Activated CD8-positive, alpha-beta T cell treated with anti-CD3 and anti-CD28 coated beads, Interleukin-2, amount 10 ng/mL, durations not matched to agents 7 days and 5 days (primary cell): ENCODE results near the gene NOCT. TPM values are rescaled to one million over a fixed set of nuclear protein-coding genes. Genes with fewer than 3 reads are reported as not detected.
"Not testable (repeated sequence)": the region's sequence is repeated elsewhere in the genome, so short reads cannot be mapped to it uniquely, and the experiment has no call there.

Experiments used
- ATAC-seq: fragments of 150-1000 bp; cut with Tn5 transposase; one replicate; pipeline ENCODE4 v1.10.0; 2021; ENCODE audit warnings: moderate library complexity
- CTCF ChIA-PET: fragments of 350-600 bp; sonication (Branson Sonifier 250); formaldehyde crosslinking; loops from one replicate; lab custom pipeline; 2021; ENCODE audit warnings: antibody characterized with exemption; lab: Charles Lee
- POLR2A ChIA-PET: fragments of 350-600 bp; sonication (Branson Sonifier 250); formaldehyde crosslinking; loops from one replicate; lab custom pipeline; 2021; ENCODE audit warnings: antibody characterized with exemption; lab: Charles Lee
- DNase-seq: peaks from one replicate; pipeline ENCODE4 v3.0.0-alpha.2; 2020
- H3K27ac Mint-ChIP-seq: one replicate; pipeline ENCODE4 v1.8.0; 2021; ENCODE audit warnings: mild to moderate bottlenecking, mixed read lengths
- H3K27me3 Mint-ChIP-seq: one replicate; pipeline ENCODE4 v1.8.0; 2021; ENCODE audit warnings: low read depth, mixed read lengths
- H3K36me3 Mint-ChIP-seq: one replicate; pipeline ENCODE4 v1.8.0; 2021; ENCODE audit warnings: low read depth, mixed read lengths
- H3K4me1 Mint-ChIP-seq: one replicate; pipeline ENCODE4 v1.8.0; 2021; ENCODE audit warnings: low read depth, mixed read lengths
- H3K4me3 Mint-ChIP-seq: one replicate; pipeline ENCODE4 v1.8.0; 2021; ENCODE audit warnings: mild to moderate bottlenecking, mixed read lengths
- H3K9me3 Mint-ChIP-seq: one replicate; pipeline ENCODE4 v1.8.0; 2022; ENCODE audit warnings: mixed read lengths; ENCODE audit not compliant: insufficient read depth
- total RNA-seq, 2 experiments: library from RNA; stranded (reverse); gene quantifications; one replicate each; pipeline ENCODE4 v1.2.3, GENCODE V29; 2021

The NOCT gene
- total RNA-seq, 2 experiments from 2014 or later, result 8.6 to 9.3 TPM

GRCh38 chr4:139054791-139055505 is 39.4 kb downstream of the NOCT start:
- Mint-ChIP-seq H3K9me3 (no peaks in the 10 kb centered on the region), H3K27me3 (no peaks in the 10 kb centered on the region), H3K4me1 (peaks cover 5% of the 10 kb centered on the region), H3K27ac (no peak overlapping the region), H3K4me3 (no peak overlapping the region), H3K36me3 (peaks cover 48% of the 10 kb centered on the region)
- CTCF ChIA-PET, result interaction anchor here (4.4 kb wide), 1 partner anchor 24 kb away, joined by 26 read pairs; no protein-coding TSS in a partner anchor
- POLR2A ChIA-PET, result no interaction called here
- no peak for ATAC-seq
- no peak for DNase-seq

GRCh38 chr4:139059026-139059425 is 43.4 kb downstream of the NOCT start:
- H3K9me3 Mint-ChIP-seq, ATAC-seq, H3K27ac Mint-ChIP-seq, DNase-seq, H3K27me3 Mint-ChIP-seq, POLR2A ChIA-PET, H3K4me1 Mint-ChIP-seq, H3K4me3 Mint-ChIP-seq: not testable (repeated sequence)
- H3K36me3 Mint-ChIP-seq, result peaks cover 63% of the 10 kb centered on the region
- CTCF ChIA-PET, result interaction anchor here (3.5 kb wide), 1 partner anchor 29 kb away, joined by 20 read pairs; no protein-coding TSS in a partner anchor

GRCh38 chr4:139060591-139060990 is 45.0 kb downstream of the NOCT start:
- no peak overlapping the region for H3K4me3 Mint-ChIP-seq
- POLR2A ChIA-PET, result no interaction called here
- no peaks in the 10 kb centered on the region for H3K9me3 Mint-ChIP-seq
- peaks cover 60% of the 10 kb centered on the region for H3K36me3 Mint-ChIP-seq
- DNase-seq (no peak), ATAC-seq (no peak)
- peaks cover 5% of the 10 kb centered on the region for H3K4me1 Mint-ChIP-seq
- CTCF ChIA-PET, result no interaction called here
- peak overlapping the region; percentile 24 for H3K27ac Mint-ChIP-seq
- no peaks in the 10 kb centered on the region for H3K27me3 Mint-ChIP-seq

GRCh38 chr4:139076016-139076744 is 60.6 kb downstream of the NOCT start:
- Mint-ChIP-seq H3K4me3 (no peak overlapping the region), H3K36me3 (peaks cover 20% of the 10 kb centered on the region), H3K4me1 (peaks cover 30% of the 10 kb centered on the region), H3K9me3 (no peaks in the 10 kb centered on the region), H3K27ac (no peak overlapping the region), H3K27me3 (no peaks in the 10 kb centered on the region)
- POLR2A ChIA-PET, result interaction anchor here (0.7 kb wide), 1 partner anchor 45 kb away, joined by 3 read pairs; no protein-coding TSS in a partner anchor
- DNase-seq, result no peak
- CTCF ChIA-PET, result interaction anchor here (0.7 to 1.0 kb wide), 2 partner anchors 9 to 24 kb away, joined by 3 read pairs; no protein-coding TSS in a partner anchor
- ATAC-seq, result no peak

GRCh38 chr4:139077567-139078355 is 62.2 kb downstream of the NOCT start:
- Mint-ChIP-seq H3K4me1 (peaks cover 40% of the 10 kb centered on the region), H3K4me3 (no peak overlapping the region), H3K27ac (no peak overlapping the region), H3K27me3 (no peaks in the 10 kb centered on the region), H3K36me3 (peaks cover 21% of the 10 kb centered on the region), H3K9me3 (no peaks in the 10 kb centered on the region)
- ChIA-PET POLR2A (no interaction called here), CTCF (interaction anchor here (1.1 to 4.9 kb wide), 3 partner anchors 8 to 188 kb away, joined by 3 to 51 read pairs (median 3); no protein-coding TSS in a partner anchor)
- DNase-seq (no peak), ATAC-seq (no peak)

- Mint-ChIP-seq H3K4me1 (peaks cover 38% of the 10 kb centered on the region), H3K36me3 (peaks cover 26% of the 10 kb centered on the region), H3K27me3 (no peaks in the 10 kb centered on the region), H3K4me3 (no peak overlapping the region), H3K27ac (no peak overlapping the region), H3K9me3 (no peaks in the 10 kb centered on the region)
- ATAC-seq, result no peak
- ChIA-PET POLR2A (interaction anchor here (0.5 to 1.1 kb wide), 2 partner anchors 49 to 443 kb away, joined by 3 to 4 read pairs; no protein-coding TSS in a partner anchor), CTCF (interaction anchor here (0.6 to 4.9 kb wide), 3 partner anchors 21 to 227 kb away, joined by 3 to 51 read pairs (median 4); no protein-coding TSS in a partner anchor)
- no peak for DNase-seq
Measured at GRCh38 chr4:139078926-139079325, 63.3 kb downstream of the NOCT start.

- Mint-ChIP-seq H3K27ac (peak overlapping the region; percentile 99), H3K4me1 (peaks cover 35% of the 10 kb centered on the region), H3K4me3 (peak overlapping the region; percentile 99), H3K27me3 (no peaks in the 10 kb centered on the region), H3K9me3 (no peaks in the 10 kb centered on the region), H3K36me3 (peaks cover 22% of the 10 kb centered on the region)
- ChIA-PET CTCF (interaction anchor here (1.0 to 2.7 kb wide), 3 partner anchors 52 to 213 kb away, joined by 3 to 14 read pairs (median 4); no protein-coding TSS in a partner anchor), POLR2A (interaction anchor here (0.7 to 4.4 kb wide), 11 partner anchors 10 to 370 kb away, joined by 3 to 24 read pairs (median 4); partner anchors contain the start of genes ELF2, NAA15, NDUFC1 and NOCT)
- ATAC-seq, result peak; percentile 88
- DNase-seq, result peak; percentile 97
Measured at GRCh38 chr4:139082750-139083606, 67.4 kb downstream of the NOCT start.

- POLR2A ChIA-PET, result interaction anchor here (0.7 to 4.4 kb wide), 4 partner anchors 68 to 575 kb away, joined by 3 to 24 read pairs (median 18); partner anchors contain the start of genes NAA15, NDUFC1 and NOCT
- no peaks in the 10 kb centered on the region for H3K27me3 Mint-ChIP-seq
Measured at GRCh38 chr4:139083607-139083955, 68.0 kb downstream of the NOCT start.

GRCh38 chr4:139083956-139084803 is 68.6 kb downstream of the NOCT start:
- H3K4me1 Mint-ChIP-seq, result peaks cover 33% of the 10 kb centered on the region
- CTCF ChIA-PET, result interaction anchor here (0.7 to 2.7 kb wide), 6 partner anchors 11 to 182 kb away, joined by 3 to 14 read pairs (median 4); partner anchors contain the start of gene ELF2
- ATAC-seq (peak; percentile 66), DNase-seq (peak; percentile 85)
- peaks cover 22% of the 10 kb centered on the region for H3K36me3 Mint-ChIP-seq
- POLR2A ChIA-PET, result interaction anchor here (0.7 to 4.4 kb wide), 5 partner anchors 31 to 575 kb away, joined by 3 to 24 read pairs (median 13); partner anchors contain the start of genes NAA15, NDUFC1 and NOCT
- H3K9me3 Mint-ChIP-seq, result no peaks in the 10 kb centered on the region
- H3K27me3 Mint-ChIP-seq, result no peaks in the 10 kb centered on the region
- H3K4me3 Mint-ChIP-seq, result peak overlapping the region; percentile 99
- peak overlapping the region; percentile 99 for H3K27ac Mint-ChIP-seq

More at GRCh38 chr4:139083607-139083955, 68.0 kb downstream of the NOCT start:
- H3K4me3 Mint-ChIP-seq, result peak overlapping the region; percentile 99
- H3K36me3 Mint-ChIP-seq, result peaks cover 22% of the 10 kb centered on the region
- H3K9me3 Mint-ChIP-seq, result no peaks in the 10 kb centered on the region
- CTCF ChIA-PET, result interaction anchor here (1.3 to 2.7 kb wide), 3 partner anchors 16 to 183 kb away, joined by 3 to 14 read pairs (median 4); no protein-coding TSS in a partner anchor
- H3K4me1 Mint-ChIP-seq, result peaks cover 33% of the 10 kb centered on the region
- peak; percentile 73 for DNase-seq
- peak overlapping the region; percentile 99 for H3K27ac Mint-ChIP-seq
- peak; percentile 45 for ATAC-seq
